Mammary epithelial cell (primary cell): ENCODE data around the gene CDH16.

Experiments used
- EZH2 ChIP-seq: IDR thresholded peaks from 2 replicates; pipeline ENCODE4 v1.6.1; 2012; ENCODE audit warnings: low read length, inconsistent platforms, borderline replicate concordance
- TF ChIP-seq, protein P1 (sequence below), 2 donors: IDR thresholded peaks in 1 of 2; conservative IDR thresholded peaks in 1 of 2; 2 replicates each; pipeline ENCODE4 v1.5.1; 2011 to 2012; ENCODE audit warnings: inconsistent platforms in 2 of 2, low read length in 2 of 2, mild to moderate bottlenecking in 2 of 2, control low read depth in 1 of 2, low read depth in 1 of 2; ENCODE audit not compliant: insufficient read depth in 1 of 2; ENCODE audit errors: extremely low read depth in 1 of 2

DNA sequence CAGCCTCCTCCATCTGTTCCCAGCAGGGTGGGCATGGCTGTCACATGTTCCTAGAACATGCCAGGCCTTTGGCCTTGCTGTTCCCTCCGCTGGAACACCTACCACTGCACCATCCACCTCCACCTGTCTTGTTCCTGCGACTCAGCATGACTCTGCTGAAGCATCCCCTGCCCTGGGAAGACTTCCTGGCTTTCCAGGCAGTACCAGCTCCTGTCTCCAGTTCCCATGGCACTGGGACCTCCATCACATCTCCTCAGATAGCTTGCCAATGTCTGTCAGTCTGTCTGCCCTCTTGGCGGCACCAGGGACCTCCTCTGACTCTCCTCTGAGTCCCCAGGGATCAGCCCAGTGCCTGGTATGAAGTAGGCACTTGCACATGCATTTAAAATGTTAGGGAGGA lies 22.7 kb downstream of the CDH16 start:
- TF ChIP-seq, protein P1, sequence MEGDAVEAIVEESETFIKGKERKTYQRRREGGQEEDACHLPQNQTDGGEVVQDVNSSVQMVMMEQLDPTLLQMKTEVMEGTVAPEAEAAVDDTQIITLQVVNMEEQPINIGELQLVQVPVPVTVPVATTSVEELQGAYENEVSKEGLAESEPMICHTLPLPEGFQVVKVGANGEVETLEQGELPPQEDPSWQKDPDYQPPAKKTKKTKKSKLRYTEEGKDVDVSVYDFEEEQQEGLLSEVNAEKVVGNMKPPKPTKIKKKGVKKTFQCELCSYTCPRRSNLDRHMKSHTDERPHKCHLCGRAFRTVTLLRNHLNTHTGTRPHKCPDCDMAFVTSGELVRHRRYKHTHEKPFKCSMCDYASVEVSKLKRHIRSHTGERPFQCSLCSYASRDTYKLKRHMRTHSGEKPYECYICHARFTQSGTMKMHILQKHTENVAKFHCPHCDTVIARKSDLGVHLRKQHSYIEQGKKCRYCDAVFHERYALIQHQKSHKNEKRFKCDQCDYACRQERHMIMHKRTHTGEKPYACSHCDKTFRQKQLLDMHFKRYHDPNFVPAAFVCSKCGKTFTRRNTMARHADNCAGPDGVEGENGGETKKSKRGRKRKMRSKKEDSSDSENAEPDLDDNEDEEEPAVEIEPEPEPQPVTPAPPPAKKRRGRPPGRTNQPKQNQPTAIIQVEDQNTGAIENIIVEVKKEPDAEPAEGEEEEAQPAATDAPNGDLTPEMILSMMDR (conservative IDR thresholded peaks at IDR 0.05 in 1 of 2, IDR thresholded peaks at IDR 0.05 in 1 of 2; ENCODE audit: extremely low read depth in 1 of 2, insufficient read depth in 1 of 2, low read depth in 1 of 2, low read length in 2 of 2) = no peak
- no peak for TF ChIP-seq EZH2
